ENCODE results near the gene KLHL3. TPM values are rescaled to one million over a fixed set of nuclear protein-coding genes. Genes with fewer than 3 reads are reported as not detected.

Gene KLHL3
- total RNA-seq, 1 experiment from 2014 or later = 15.7 TPM

DNA sequence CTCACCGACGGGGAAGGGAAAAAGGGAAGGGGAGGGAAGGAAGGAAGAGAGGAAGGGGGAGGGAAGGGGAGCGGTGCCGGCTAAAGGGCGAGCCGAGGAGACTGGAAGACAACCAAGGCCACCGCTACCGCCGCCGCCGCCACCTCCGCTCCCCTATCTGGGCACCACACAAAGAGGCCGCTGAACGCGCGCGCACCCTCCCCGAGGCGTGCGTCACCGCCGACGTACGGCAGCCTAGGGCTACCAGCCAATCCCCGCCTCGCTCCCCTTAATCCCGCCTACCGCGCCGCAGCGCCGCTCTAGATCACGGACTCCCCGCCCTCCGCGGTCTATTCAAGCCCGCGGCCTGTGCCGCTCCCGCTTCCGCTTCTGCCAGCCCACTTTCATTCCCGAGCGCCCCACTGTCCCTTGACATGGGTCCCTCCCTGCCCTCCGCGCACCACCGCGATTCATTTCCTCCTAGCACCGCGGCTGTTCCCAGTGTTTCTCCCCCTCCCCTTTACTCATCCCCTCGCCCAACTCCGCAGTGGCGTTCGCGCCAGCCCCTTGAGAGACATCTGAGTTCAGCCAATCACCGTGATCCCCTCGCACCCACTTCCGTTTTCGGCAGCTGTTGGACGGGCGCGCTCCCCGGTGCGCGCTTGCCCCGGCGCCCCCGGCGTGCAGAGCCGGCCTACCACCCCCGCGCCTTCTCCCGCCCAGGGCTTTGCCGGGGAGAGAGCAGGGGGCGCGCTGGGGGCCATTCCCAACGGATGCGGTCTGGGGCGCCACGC lies 18.5 kb upstream of the KLHL3 start, which contains the start of gene HNRNPA0 (continued):
- TF ChIP-seq, protein P1, sequence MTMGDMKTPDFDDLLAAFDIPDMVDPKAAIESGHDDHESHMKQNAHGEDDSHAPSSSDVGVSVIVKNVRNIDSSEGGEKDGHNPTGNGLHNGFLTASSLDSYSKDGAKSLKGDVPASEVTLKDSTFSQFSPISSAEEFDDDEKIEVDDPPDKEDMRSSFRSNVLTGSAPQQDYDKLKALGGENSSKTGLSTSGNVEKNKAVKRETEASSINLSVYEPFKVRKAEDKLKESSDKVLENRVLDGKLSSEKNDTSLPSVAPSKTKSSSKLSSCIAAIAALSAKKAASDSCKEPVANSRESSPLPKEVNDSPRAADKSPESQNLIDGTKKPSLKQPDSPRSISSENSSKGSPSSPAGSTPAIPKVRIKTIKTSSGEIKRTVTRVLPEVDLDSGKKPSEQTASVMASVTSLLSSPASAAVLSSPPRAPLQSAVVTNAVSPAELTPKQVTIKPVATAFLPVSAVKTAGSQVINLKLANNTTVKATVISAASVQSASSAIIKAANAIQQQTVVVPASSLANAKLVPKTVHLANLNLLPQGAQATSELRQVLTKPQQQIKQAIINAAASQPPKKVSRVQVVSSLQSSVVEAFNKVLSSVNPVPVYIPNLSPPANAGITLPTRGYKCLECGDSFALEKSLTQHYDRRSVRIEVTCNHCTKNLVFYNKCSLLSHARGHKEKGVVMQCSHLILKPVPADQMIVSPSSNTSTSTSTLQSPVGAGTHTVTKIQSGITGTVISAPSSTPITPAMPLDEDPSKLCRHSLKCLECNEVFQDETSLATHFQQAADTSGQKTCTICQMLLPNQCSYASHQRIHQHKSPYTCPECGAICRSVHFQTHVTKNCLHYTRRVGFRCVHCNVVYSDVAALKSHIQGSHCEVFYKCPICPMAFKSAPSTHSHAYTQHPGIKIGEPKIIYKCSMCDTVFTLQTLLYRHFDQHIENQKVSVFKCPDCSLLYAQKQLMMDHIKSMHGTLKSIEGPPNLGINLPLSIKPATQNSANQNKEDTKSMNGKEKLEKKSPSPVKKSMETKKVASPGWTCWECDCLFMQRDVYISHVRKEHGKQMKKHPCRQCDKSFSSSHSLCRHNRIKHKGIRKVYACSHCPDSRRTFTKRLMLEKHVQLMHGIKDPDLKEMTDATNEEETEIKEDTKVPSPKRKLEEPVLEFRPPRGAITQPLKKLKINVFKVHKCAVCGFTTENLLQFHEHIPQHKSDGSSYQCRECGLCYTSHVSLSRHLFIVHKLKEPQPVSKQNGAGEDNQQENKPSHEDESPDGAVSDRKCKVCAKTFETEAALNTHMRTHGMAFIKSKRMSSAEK (CRISPR knock-in tag; IDR thresholded peaks at IDR 0.05; ENCODE audit: borderline replicate concordance) = no peak
- TF ChIP-seq ZBTB21 (CRISPR knock-in tag; IDR thresholded peaks at IDR 0.05; ENCODE audit: borderline replicate concordance) (no peak), TP53 (CRISPR knock-in tag; IDR thresholded peaks at IDR 0.05) (peak; percentile 54; the same call in 1 of the 2 replicates), GABPB1 (CRISPR knock-in tag; IDR thresholded peaks at IDR 0.05) (peak; percentile 72), NR3C1 (CRISPR knock-in tag; conservative IDR thresholded peaks at IDR 0.05; ENCODE audit: low read depth) (peak; percentile 47; the same call in 1 of the 2 replicates), TCF7 (CRISPR knock-in tag; IDR thresholded peaks at IDR 0.05; ENCODE audit: low read depth) (no peak), JUN (CRISPR knock-in tag; IDR thresholded peaks at IDR 0.05) (no peak; the same call in 1 of the 2 replicates), ESRRA (CRISPR knock-in tag; IDR thresholded peaks at IDR 0.05; ENCODE audit: borderline replicate concordance) (peak; percentile 62; the same call in 1 of the 2 replicates), NFYB (CRISPR knock-in tag; conservative IDR thresholded peaks at IDR 0.05; ENCODE audit: low read depth) (peak; percentile 80), FOXP1 (CRISPR knock-in tag; IDR thresholded peaks at IDR 0.05; ENCODE audit: borderline replicate concordance) (peak; percentile 25; the same call in 1 of the 2 replicates), SMAD3 (CRISPR knock-in tag; IDR thresholded peaks at IDR 0.05; ENCODE audit: borderline replicate concordance) (peak; percentile 77; the same call in 1 of the 2 replicates), RELA (CRISPR knock-in tag; IDR thresholded peaks at IDR 0.05; ENCODE audit: borderline replicate concordance) (0 out of 2 replicates have a peak, but pooled peaks have one; percentile 77), ZNF232 (CRISPR knock-in tag; IDR thresholded peaks at IDR 0.05) (peak; percentile 62; the same call in 1 of the 2 replicates)
- TF ChIP-seq, protein P2, sequence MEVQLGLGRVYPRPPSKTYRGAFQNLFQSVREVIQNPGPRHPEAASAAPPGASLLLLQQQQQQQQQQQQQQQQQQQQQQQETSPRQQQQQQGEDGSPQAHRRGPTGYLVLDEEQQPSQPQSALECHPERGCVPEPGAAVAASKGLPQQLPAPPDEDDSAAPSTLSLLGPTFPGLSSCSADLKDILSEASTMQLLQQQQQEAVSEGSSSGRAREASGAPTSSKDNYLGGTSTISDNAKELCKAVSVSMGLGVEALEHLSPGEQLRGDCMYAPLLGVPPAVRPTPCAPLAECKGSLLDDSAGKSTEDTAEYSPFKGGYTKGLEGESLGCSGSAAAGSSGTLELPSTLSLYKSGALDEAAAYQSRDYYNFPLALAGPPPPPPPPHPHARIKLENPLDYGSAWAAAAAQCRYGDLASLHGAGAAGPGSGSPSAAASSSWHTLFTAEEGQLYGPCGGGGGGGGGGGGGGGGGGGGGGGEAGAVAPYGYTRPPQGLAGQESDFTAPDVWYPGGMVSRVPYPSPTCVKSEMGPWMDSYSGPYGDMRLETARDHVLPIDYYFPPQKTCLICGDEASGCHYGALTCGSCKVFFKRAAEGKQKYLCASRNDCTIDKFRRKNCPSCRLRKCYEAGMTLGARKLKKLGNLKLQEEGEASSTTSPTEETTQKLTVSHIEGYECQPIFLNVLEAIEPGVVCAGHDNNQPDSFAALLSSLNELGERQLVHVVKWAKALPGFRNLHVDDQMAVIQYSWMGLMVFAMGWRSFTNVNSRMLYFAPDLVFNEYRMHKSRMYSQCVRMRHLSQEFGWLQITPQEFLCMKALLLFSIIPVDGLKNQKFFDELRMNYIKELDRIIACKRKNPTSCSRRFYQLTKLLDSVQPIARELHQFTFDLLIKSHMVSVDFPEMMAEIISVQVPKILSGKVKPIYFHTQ (CRISPR knock-in tag; IDR thresholded peaks at IDR 0.05) = no peak
- TF ChIP-seq, protein P3, sequence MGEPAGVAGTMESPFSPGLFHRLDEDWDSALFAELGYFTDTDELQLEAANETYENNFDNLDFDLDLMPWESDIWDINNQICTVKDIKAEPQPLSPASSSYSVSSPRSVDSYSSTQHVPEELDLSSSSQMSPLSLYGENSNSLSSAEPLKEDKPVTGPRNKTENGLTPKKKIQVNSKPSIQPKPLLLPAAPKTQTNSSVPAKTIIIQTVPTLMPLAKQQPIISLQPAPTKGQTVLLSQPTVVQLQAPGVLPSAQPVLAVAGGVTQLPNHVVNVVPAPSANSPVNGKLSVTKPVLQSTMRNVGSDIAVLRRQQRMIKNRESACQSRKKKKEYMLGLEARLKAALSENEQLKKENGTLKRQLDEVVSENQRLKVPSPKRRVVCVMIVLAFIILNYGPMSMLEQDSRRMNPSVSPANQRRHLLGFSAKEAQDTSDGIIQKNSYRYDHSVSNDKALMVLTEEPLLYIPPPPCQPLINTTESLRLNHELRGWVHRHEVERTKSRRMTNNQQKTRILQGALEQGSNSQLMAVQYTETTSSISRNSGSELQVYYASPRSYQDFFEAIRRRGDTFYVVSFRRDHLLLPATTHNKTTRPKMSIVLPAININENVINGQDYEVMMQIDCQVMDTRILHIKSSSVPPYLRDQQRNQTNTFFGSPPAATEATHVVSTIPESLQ (CRISPR knock-in tag; IDR thresholded peaks at IDR 0.05) = no peak
- TF ChIP-seq, protein P4, sequence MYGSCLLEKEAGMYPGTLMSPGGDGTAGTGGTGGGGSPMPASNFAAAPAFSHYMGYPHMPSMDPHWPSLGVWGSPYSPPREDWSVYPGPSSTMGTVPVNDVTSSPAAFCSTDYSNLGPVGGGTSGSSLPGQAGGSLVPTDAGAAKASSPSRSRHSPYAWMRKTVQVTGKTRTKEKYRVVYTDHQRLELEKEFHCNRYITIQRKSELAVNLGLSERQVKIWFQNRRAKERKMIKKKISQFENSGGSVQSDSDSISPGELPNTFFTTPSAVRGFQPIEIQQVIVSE (CRISPR knock-in tag; IDR thresholded peaks at IDR 0.05; ENCODE audit: borderline replicate concordance) = no peak
- TF ChIP-seq, protein P5, sequence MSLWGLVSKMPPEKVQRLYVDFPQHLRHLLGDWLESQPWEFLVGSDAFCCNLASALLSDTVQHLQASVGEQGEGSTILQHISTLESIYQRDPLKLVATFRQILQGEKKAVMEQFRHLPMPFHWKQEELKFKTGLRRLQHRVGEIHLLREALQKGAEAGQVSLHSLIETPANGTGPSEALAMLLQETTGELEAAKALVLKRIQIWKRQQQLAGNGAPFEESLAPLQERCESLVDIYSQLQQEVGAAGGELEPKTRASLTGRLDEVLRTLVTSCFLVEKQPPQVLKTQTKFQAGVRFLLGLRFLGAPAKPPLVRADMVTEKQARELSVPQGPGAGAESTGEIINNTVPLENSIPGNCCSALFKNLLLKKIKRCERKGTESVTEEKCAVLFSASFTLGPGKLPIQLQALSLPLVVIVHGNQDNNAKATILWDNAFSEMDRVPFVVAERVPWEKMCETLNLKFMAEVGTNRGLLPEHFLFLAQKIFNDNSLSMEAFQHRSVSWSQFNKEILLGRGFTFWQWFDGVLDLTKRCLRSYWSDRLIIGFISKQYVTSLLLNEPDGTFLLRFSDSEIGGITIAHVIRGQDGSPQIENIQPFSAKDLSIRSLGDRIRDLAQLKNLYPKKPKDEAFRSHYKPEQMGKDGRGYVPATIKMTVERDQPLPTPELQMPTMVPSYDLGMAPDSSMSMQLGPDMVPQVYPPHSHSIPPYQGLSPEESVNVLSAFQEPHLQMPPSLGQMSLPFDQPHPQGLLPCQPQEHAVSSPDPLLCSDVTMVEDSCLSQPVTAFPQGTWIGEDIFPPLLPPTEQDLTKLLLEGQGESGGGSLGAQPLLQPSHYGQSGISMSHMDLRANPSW (CRISPR knock-in tag; conservative IDR thresholded peaks at IDR 0.05; ENCODE audit: low read depth) = no peak; the same call in 1 of the 2 replicates
- TF ChIP-seq, protein P6, sequence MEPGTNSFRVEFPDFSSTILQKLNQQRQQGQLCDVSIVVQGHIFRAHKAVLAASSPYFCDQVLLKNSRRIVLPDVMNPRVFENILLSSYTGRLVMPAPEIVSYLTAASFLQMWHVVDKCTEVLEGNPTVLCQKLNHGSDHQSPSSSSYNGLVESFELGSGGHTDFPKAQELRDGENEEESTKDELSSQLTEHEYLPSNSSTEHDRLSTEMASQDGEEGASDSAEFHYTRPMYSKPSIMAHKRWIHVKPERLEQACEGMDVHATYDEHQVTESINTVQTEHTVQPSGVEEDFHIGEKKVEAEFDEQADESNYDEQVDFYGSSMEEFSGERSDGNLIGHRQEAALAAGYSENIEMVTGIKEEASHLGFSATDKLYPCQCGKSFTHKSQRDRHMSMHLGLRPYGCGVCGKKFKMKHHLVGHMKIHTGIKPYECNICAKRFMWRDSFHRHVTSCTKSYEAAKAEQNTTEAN (CRISPR knock-in tag; IDR thresholded peaks at IDR 0.05) = no peak
- TF ChIP-seq, protein P7, sequence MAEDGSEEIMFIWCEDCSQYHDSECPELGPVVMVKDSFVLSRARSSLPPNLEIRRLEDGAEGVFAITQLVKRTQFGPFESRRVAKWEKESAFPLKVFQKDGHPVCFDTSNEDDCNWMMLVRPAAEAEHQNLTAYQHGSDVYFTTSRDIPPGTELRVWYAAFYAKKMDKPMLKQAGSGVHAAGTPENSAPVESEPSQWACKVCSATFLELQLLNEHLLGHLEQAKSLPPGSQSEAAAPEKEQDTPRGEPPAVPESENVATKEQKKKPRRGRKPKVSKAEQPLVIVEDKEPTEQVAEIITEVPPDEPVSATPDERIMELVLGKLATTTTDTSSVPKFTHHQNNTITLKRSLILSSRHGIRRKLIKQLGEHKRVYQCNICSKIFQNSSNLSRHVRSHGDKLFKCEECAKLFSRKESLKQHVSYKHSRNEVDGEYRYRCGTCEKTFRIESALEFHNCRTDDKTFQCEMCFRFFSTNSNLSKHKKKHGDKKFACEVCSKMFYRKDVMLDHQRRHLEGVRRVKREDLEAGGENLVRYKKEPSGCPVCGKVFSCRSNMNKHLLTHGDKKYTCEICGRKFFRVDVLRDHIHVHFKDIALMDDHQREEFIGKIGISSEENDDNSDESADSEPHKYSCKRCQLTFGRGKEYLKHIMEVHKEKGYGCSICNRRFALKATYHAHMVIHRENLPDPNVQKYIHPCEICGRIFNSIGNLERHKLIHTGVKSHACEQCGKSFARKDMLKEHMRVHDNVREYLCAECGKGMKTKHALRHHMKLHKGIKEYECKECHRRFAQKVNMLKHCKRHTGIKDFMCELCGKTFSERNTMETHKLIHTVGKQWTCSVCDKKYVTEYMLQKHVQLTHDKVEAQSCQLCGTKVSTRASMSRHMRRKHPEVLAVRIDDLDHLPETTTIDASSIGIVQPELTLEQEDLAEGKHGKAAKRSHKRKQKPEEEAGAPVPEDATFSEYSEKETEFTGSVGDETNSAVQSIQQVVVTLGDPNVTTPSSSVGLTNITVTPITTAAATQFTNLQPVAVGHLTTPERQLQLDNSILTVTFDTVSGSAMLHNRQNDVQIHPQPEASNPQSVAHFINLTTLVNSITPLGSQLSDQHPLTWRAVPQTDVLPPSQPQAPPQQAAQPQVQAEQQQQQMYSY (CRISPR knock-in tag; IDR thresholded peaks at IDR 0.05) = no peak
